ENCODE measurements around the gene CSRNP2. TPM values are rescaled to one million over a fixed set of nuclear protein-coding genes. Genes with fewer than 3 reads are reported as not detected.

The CSRNP2 gene
- total and polyA plus RNA-seq, 2 donors (not counting 3 experiments of a cell fraction or from before 2014, with no cell fraction given), result 24.2 to 49.7 TPM

- POLR2A ChIA-PET, result interaction anchor here (1.4 kb wide), 1 partner anchor 15 kb away, joined by 6 read pairs; the partner anchor contains the start of gene CSRNP2
- dilution Hi-C loops (cut with MboI; ENCODE audit: extremely low pct_ligation_motif_present, low sequenced_read_pairs), result no loop called here
- DNase-seq (ENCODE audit: low read depth, low spot score), result no peak
These were observed 15.2 kb upstream of the CSRNP2 start for GRCh38 chr12:51098611-51099010.

GRCh38 chr12:51090705-51091229 lies 7.4 kb upstream of the CSRNP2 start:
- no peak for FAIRE-seq
- DNase-seq (ENCODE audit: low read depth, low spot score), result no peak
- H3K9me1 ChIP-seq (replicated peaks; ENCODE audit: control insufficient read depth, extremely low read depth, insufficient read depth, low read length), result no peaks in the 10 kb centered on the region
- H3K36me3 ChIP-seq (ENCODE audit: control insufficient read depth in 2 of 2, extremely low read depth in 1 of 2, insufficient read depth in 2 of 2, low read length in 2 of 2), result peaks cover 3 to 6% of the 10 kb centered on the region in 2 experiments
- H4K20me1 ChIP-seq (replicated peaks; ENCODE audit: control insufficient read depth, extremely low read depth, insufficient read depth, low read length), result no peaks in the 10 kb centered on the region
- H3K79me2 ChIP-seq (ENCODE audit: control insufficient read depth, insufficient read depth, low read length), result no peaks in the 10 kb centered on the region
- intact Hi-C loops (cut with micrococcal nuclease), result no loop called here
- ChIA-PET POLR2A (no interaction called here), CTCF (no interaction called here)
- no peaks in the 10 kb centered on the region for H3K27me3 ChIP-seq (ENCODE audit: control insufficient read depth in 2 of 2, insufficient read depth in 2 of 2, low read length in 2 of 2)
- TF ChIP-seq JUN (IDR thresholded peaks at IDR 0.05; ENCODE audit: borderline replicate concordance, insufficient read depth, insufficient read length, low read depth) (no peak), EZH2 (IDR thresholded peaks at IDR 0.05; ENCODE audit: borderline replicate concordance, low read depth, low read length, severe bottlenecking) (no peak), FOS (IDR thresholded peaks at IDR 0.05; ENCODE audit: borderline replicate concordance, insufficient read depth, low read length) (no peak)
- H2AFZ ChIP-seq (ENCODE audit: low read depth, low read length), result no peak overlapping the region
- no peak overlapping the region for H3K9ac ChIP-seq (replicated peaks; ENCODE audit: extremely low read depth, insufficient read depth, low read length)
- no peaks in the 10 kb centered on the region for H3K9me3 ChIP-seq (replicated peaks; ENCODE audit: control insufficient read depth, insufficient read depth, low read length)
- dilution Hi-C loops (cut with MboI; ENCODE audit: extremely low pct_ligation_motif_present, low sequenced_read_pairs), result no loop called here
- no peaks in the 10 kb centered on the region for H3K4me1 ChIP-seq (ENCODE audit: control insufficient read depth, extremely low read depth, insufficient read depth, low read length)
- no peak overlapping the region for H3K27ac ChIP-seq (ENCODE audit: insufficient read depth, low read depth, low read length)
- no peak overlapping the region for H3K4me2 ChIP-seq (ENCODE audit: insufficient read depth, low read length)
- H3K4me3 ChIP-seq (replicated peaks in 1 of 3; ENCODE audit: insufficient read depth in 1 of 3, low read depth in 1 of 3, low read length in 3 of 3), result no peak overlapping the region
- BruUV-seq (replicated peaks), result no TSS peak

More at GRCh38 chr12:51098611-51099010, 15.2 kb upstream of the CSRNP2 start:
- no peaks in the 10 kb centered on the region for H4K20me1 ChIP-seq (replicated peaks; ENCODE audit: control insufficient read depth, extremely low read depth, insufficient read depth, low read length)
- no peak overlapping the region for H3K4me2 ChIP-seq (ENCODE audit: insufficient read depth, low read length)
- no peaks in the 10 kb centered on the region for H3K9me3 ChIP-seq (replicated peaks; ENCODE audit: control insufficient read depth, insufficient read depth, low read length)
- no peaks in the 10 kb centered on the region for H3K27me3 ChIP-seq (ENCODE audit: control insufficient read depth in 2 of 2, insufficient read depth in 2 of 2, low read length in 2 of 2)
- H3K9ac ChIP-seq (replicated peaks; ENCODE audit: extremely low read depth, insufficient read depth, low read length), result no peak overlapping the region
- H2AFZ ChIP-seq (ENCODE audit: low read depth, low read length), result no peak overlapping the region
- CTCF ChIA-PET, result interaction anchor here (0.8 kb wide), 1 partner anchor 11 kb away, joined by 3 read pairs; no protein-coding TSS in a partner anchor
- TF ChIP-seq MAX (IDR thresholded peaks at IDR 0.05; ENCODE audit: insufficient read depth, insufficient read length) (no peak), MYC (IDR thresholded peaks at IDR 0.05; ENCODE audit: low read depth, low read length) (no peak), POLR2AphosphoS5 (IDR thresholded peaks at IDR 0.05; ENCODE audit: insufficient read depth, low read depth, low read length) (no peak), GATA2 (IDR thresholded peaks at IDR 0.05; ENCODE audit: insufficient read depth, insufficient read length, low read depth, low read length) (no peak), JUN (IDR thresholded peaks at IDR 0.05; ENCODE audit: borderline replicate concordance, insufficient read depth, insufficient read length, low read depth) (no peak)
- no peak overlapping the region for H3K4me3 ChIP-seq (replicated peaks in 1 of 3; ENCODE audit: insufficient read depth in 1 of 3, low read depth in 1 of 3, low read length in 3 of 3)
- H3K79me2 ChIP-seq (ENCODE audit: control insufficient read depth, insufficient read depth, low read length), result no peaks in the 10 kb centered on the region
- intact Hi-C loops (cut with micrococcal nuclease), result no loop called here
- H3K36me3 ChIP-seq (ENCODE audit: control insufficient read depth in 2 of 2, extremely low read depth in 1 of 2, insufficient read depth in 2 of 2, low read length in 2 of 2), result peaks cover 11 to 18% of the 10 kb centered on the region in 2 experiments
- no peak overlapping the region for H3K27ac ChIP-seq (ENCODE audit: insufficient read depth, low read depth, low read length)
- FAIRE-seq, result no peak
- no TSS peak for BruUV-seq (replicated peaks)
- H3K9me1 ChIP-seq (replicated peaks; ENCODE audit: control insufficient read depth, extremely low read depth, insufficient read depth, low read length), result no peaks in the 10 kb centered on the region
- no peaks in the 10 kb centered on the region for H3K4me1 ChIP-seq (ENCODE audit: control insufficient read depth, extremely low read depth, insufficient read depth, low read length)
